HG03039 (cell line): ENCODE results near the gene MAP7D1.
"Not testable (repeated sequence)": the region's sequence is repeated elsewhere in the genome, so short reads cannot be mapped to it uniquely, and the experiment has no call there.

Source experiments
- ATAC-seq: cut with Tn5 transposase; IDR thresholded peaks from one replicate; pipeline ENCODE4 v1.9.1; 2021; ENCODE audit warnings: mild to moderate bottlenecking, moderate library complexity; ENCODE audit not compliant: unreplicated experiment

The MAP7D1 gene

DNA sequence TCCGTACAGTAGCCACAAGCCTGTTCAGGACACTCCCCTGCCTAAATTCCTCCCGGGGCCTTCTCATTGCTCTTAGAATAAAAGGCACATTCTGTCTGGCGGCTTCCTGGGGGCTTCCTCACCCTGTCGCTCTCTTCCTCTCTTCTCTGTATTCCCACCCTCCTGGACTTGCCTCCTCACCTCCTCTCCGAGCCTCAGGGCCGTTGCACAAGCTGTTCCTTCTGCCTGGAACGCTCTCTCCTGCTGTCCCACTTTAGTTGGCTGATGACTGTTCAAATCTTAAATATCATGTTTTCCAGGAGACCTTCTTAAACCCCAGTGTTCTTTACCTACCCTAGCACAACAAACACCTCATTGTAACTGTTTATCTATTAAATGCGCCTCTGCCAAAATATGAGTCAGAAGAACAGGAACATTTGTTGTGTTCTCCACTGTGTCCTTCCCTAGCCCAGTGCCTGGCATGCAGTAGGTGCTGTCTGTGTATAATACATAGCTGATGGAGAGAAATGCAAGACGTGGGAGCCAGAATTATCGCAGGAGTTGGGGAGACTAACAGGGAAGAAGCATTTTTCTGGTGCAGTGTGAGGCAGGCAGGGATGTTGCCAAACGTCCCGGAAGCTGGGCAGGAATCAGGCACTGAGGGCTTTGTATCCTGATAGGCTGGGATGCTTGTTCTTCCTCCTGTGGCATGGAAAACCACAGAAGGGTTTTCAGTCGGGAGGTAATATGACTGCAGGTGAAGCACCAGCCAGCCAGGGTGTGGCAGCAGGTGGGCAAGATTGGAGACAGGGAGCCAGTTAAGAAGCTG, 44.2 kb downstream of the MAP7D1 start:
- ATAC-seq: no peak

GRCh38 chr1:36203027-36203553, 47.1 kb downstream of the MAP7D1 start:
- ATAC-seq: no peak

GRCh38 chr1:36203554-36204346, 47.8 kb downstream of the MAP7D1 start:
- ATAC-seq: no peak

- no peak for ATAC-seq
Observed at GRCh38 chr1:36204347-36204909, 48.5 kb downstream of the MAP7D1 start.

- no peak for ATAC-seq
Observed at GRCh38 chr1:36206323-36206858, 50.4 kb downstream of the MAP7D1 start.

DNA sequence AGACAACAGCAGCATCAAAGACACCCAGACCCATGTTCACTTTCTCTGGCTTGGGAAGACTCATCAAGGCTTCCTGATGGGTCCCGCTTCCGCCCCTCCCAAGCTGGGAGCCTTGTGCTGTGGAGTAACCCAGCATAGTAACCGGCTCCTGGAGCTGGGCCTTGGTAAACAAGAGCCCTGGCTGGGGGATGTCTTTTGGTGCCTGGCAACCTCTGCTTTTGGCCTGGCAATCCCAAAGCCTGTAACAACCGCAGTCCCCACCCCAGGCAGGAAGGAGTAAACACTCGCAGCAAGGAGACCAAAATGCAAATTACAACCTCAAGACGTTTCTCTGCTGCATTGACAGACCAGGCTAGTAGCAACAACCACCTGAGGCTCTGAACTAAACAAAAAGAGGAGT, 51.4 kb downstream of the MAP7D1 start:
- ATAC-seq: no peak

GRCh38 chr1:36208978-36209703, 53.2 kb downstream of the MAP7D1 start:
- ATAC-seq: no peak

- no peak for ATAC-seq
Observed at GRCh38 chr1:36211307-36211706, 55.3 kb downstream of the MAP7D1 start.

- no peak for ATAC-seq
Observed at GRCh38 chr1:36211841-36212240, 55.9 kb downstream of the MAP7D1 start.

DNA sequence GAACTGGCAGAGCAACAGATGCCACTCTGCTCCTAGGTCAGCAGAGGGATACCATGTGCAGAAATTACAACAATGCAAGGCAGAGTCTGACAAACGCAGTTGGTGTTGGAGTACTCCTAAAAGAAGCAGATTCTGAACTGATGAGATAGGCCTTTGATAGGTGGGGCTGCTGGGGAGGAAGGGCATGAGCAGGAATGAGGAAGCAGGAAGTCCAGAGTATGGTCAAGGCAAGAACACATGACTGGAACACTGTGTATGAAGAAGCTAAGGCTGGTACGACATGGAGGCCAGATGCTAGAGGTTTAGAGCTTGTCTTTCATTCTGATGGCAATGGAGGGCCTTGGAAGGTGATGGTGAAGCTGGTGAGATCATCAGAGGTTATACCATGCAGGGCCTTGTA, 56.8 kb downstream of the MAP7D1 start:
- no peak for ATAC-seq

DNA sequence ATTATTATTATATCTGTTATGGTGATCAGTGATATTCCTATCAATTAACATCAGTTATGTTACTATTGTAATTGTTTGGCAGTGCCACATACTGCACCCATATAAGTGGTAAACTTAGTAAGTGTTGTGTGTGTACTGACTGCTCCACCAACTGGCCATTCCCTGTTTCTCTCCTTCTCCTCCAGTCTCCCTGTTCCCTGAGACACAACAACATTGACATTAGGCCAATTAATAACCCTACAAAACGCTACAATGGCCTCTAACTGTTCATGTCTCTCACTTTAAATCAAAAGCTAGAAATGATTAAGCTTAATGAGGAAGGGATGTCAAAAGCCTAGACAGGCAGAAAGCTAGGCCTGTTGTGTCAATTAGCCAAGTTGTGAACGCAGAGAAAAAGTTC, 61.7 kb downstream of the MAP7D1 start:
- no peak for ATAC-seq

DNA sequence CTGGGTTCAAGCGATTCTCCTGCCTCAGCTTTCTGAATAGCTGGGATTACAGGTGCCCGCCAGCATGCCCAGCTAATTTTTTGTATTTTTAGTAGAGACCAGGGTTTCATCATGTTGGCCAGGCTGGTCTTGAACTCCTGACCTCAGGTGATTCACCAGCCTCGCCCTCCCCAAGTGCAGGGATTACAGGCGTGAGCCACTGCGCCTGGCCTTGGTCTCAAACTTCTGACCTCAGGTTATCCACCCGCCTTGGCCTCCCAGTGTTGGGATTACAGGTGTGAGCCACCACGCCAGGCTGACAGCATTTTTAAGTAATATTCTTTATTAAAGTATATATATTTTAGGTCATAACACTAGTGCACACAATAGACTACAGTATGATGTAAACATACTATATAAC, 65.9 kb downstream of the MAP7D1 start:
- ATAC-seq: not testable (repeated sequence)

DNA sequence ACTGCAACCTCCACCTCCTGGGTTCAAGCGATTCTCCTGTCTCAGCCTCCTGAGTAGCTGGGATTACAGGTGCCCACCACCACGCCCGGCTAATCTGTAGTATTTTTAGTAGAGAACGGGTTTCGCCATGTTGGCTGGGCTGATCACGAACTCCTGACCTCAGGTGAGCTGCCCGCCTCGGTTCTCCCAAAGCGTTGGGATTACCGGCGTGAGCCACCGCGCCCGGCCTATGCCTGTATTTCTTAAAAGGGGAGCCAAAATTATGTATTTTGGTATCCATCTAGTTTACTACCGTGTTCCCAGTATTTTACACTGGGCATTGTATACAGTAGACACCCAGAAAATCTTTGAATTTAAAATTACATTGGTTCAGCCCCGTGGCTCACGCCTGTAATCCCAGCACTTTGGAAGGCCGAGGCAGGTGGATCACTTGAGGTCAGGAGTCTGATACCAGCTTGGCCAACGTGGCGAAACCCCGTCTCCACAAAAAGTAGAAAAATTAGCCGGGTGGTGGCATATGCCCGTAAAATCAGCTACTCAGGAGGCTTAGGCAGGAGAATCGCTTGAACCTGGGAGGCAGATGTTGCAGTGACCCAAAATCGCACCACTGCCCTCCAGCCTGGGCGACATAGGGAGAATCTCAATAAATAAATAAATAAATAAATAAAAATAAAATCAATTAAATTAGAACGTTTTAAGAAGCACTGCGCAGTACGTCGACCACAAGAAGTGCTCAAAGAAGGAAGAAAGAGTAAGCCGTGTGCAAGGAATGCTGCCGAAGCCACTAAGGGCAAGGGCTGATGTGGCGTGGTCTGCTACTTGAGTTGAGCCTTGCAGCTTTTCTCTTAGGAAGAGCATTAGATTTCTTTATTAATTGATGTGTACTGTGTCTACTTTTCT, 66.8 kb downstream of the MAP7D1 start:
- no peak for ATAC-seq

DNA sequence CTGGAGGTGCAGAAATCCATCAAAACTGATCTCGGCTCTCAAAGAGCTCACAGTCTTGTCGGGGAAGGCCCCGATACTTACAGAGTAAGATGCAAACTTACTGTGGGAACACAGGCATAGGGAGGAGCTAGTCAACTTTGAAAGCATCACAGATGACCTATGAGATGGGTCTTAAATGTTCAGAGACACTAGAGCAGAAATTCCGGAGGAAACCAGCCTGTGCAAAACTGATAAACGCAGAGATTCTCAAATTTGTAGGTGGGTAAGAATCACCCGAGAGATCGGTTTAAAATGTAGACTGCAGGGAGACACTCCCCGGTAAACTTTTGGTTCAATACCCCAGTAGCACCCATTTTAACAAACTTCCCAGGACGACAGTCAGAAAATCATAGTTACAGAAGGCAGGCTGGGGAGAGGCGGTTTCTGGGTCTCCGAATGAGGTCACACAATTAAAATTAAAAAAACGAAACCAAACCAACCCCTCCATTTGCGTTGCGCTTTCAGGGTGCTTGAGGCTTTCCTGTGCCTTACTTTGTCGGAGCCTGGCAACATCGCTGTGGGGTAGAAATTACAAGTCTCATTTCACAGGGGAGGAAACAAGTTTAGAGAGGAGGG, 67.5 kb downstream of the MAP7D1 start:
- peak; percentile 12 for ATAC-seq

GRCh38 chr1:36223996-36224536, 68.1 kb downstream of the MAP7D1 start, which contains the start of gene THRAP3:
Gene THRAP3, plus strand, starts transcription at chr1:36224443. Its CDS starts 58,121 bp downstream, at chr1:36282564.
- peak; percentile 87 for ATAC-seq

DNA sequence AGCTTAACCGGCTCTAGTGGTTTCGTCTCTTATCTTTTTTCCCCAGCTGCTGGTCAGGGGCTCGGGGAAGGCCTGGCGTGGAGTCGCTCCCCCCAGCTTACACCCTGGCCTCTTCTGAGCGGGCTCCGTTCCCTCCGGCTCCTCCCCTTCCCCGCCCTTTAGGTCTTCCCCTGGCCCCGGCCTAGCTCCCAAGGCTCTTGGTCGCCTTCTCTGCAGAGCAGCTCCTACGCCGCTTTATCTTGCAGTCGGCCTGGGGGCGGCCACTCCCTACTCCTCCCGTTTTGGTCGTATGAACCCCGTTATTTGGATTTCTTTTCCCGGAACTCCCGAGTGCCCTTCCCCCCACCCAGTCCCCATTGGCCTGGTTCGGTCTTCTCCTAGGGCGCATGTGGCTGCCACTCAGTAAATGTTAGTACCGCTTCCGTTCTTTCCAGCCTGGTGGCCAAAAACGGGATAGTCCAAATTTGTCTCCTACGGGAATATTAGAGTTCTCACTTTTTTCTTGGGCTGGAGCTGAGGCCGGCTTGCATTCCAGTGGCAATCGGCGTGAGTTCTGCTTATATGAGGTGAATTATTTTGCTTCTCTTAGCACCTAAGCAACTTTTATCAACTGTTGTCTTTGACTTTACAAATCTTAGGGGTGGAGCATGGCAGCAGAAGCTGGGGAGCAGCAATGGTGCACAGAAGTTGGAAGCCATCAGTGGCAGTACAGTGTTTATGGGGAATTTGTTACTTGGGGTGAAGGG, 68.8 kb downstream of the MAP7D1 start:
- peak; percentile 41 for ATAC-seq

GRCh38 chr1:36225283-36225899, 69.4 kb downstream of the MAP7D1 start:
- ATAC-seq: no peak

- not testable (repeated sequence) for ATAC-seq
Observed at GRCh38 chr1:36230279-36230678, 74.3 kb downstream of the MAP7D1 start.
